ENCODE measurements around the gene GNA12.

GRCh38 chr7:2738766-2739549 is 105.2 kb downstream of the GNA12 start:
- no peak for TF ChIP-seq CTCF (IDR thresholded peaks at IDR 0.05; ENCODE audit: low read length)
- no peak for TF ChIP-seq EZH2 (optimal IDR thresholded peaks at IDR 0.05; ENCODE audit: low read depth, low read length)
- no peak for TF ChIP-seq EZH2phosphoT487 (IDR thresholded peaks at IDR 0.05; ENCODE audit: low read length)

Data from MM.1S (cell line).